DOHH2 (cell line): Measurements from ENCODE around the gene PLEKHG2.

Source experiments
- H3F3A ChIP-seq: fragments of 200-600 bp; sonication (generic), shearing (Covaris generic); 2 replicates; pipeline ENCODE4 v1.6.0; 2016; ENCODE audit warnings: antibody characterized with exemption, mild to moderate bottlenecking; ENCODE audit not compliant: control insufficient read depth, insufficient read depth
- H3K27ac ChIP-seq: fragments of 200-600 bp; sonication (generic); 2 replicates; pipeline ENCODE4 v1.5.1; 2014; ENCODE audit warnings: low read depth, mild to moderate bottlenecking, low read length, moderate library complexity
- H3K27me3 ChIP-seq: fragments of 200-600 bp; sonication (generic); 2 replicates; pipeline ENCODE4 v1.6.1; 2014; ENCODE audit warnings: mild to moderate bottlenecking, low read length, mixed read lengths; ENCODE audit not compliant: control insufficient read depth
- H3K36me3 ChIP-seq: fragments of 200-600 bp; sonication (generic); 2 replicates; pipeline ENCODE4 v1.6.1; 2014; ENCODE audit warnings: mild to moderate bottlenecking, low read length, moderate library complexity, mixed read lengths; ENCODE audit not compliant: control insufficient read depth
- H3K4me1 ChIP-seq: fragments of 200-600 bp; sonication (generic); 2 replicates; pipeline ENCODE4 v1.6.1; 2014; ENCODE audit warnings: mild to moderate bottlenecking, low read length, mixed read lengths; ENCODE audit not compliant: control insufficient read depth
- H3K4me2 ChIP-seq: fragments of 200-600 bp; sonication (generic); 2 replicates; pipeline ENCODE4 v1.6.0; 2014; ENCODE audit warnings: mild to moderate bottlenecking, low read length, moderate library complexity
- H3K4me3 ChIP-seq: fragments of 200-600 bp; sonication (generic); 2 replicates; pipeline ENCODE4 v1.5.1; 2014; ENCODE audit warnings: mild to moderate bottlenecking, low read length, mixed read lengths
- H3K79me2 ChIP-seq: fragments of 200-600 bp; sonication (generic); 2 replicates; pipeline ENCODE4 v1.6.1; 2014; ENCODE audit warnings: mild to moderate bottlenecking, low read length, mixed read lengths; ENCODE audit not compliant: control insufficient read depth
- H3K9me2 ChIP-seq: fragments of 200-600 bp; sonication (generic); replicated peaks from 2 replicates; pipeline ENCODE4 v1.6.1; 2014; ENCODE audit warnings: mild to moderate bottlenecking, low read length, mixed read lengths; ENCODE audit not compliant: control insufficient read depth
- H3K9me3 ChIP-seq: fragments of 200-600 bp; sonication (generic); 2 replicates; pipeline ENCODE4 v1.6.1; 2014; ENCODE audit warnings: antibody characterized with exemption, low read length, mixed read lengths; ENCODE audit not compliant: control insufficient read depth, insufficient read depth
- H4K20me1 ChIP-seq: fragments of 200-600 bp; sonication (generic); 2 replicates; pipeline ENCODE4 v1.6.0; 2014; ENCODE audit warnings: low read depth, mild to moderate bottlenecking, antibody characterized with exemption, low read length, moderate library complexity; ENCODE audit not compliant: control insufficient read depth, insufficient read depth
- CTCF ChIP-seq: fragments of 200-600 bp; sonication (generic); IDR thresholded peaks from one replicate; pipeline ENCODE4 v1.5.1; 2014; ENCODE audit warnings: antibody characterized with exemption, mild to moderate bottlenecking, low read depth, low read length; ENCODE audit not compliant: poor library complexity, severe bottlenecking
- EZH2phosphoT487 ChIP-seq: fragments of 200-600 bp; sonication (generic); IDR thresholded peaks from 2 replicates; pipeline ENCODE4 v1.6.1; 2017; ENCODE audit warnings: borderline replicate concordance, mild to moderate bottlenecking, antibody characterized with exemption, low read length, moderate library complexity, mixed read lengths

The PLEKHG2 gene

GRCh38 chr19:39424934-39425333, 12.5 kb downstream of the PLEKHG2 start:
- peaks cover 3% of the 10 kb centered on the region; the same call in 1 of the 2 replicates for H3K36me3 ChIP-seq
- TF ChIP-seq CTCF (no peak), EZH2phosphoT487 (no peak)
- H3K4me2 ChIP-seq: no peak overlapping the region
- H4K20me1 ChIP-seq: no peaks in the 10 kb centered on the region
- no peaks in the 10 kb centered on the region for H3K79me2 ChIP-seq
- H3F3A ChIP-seq: peaks cover 3% of the 10 kb centered on the region; the same call in 1 of the 2 replicates
- no peaks in the 10 kb centered on the region for H3K27me3 ChIP-seq
- H3K4me3 ChIP-seq: no peak overlapping the region
- H3K27ac ChIP-seq: no peak overlapping the region
- H3K4me1 ChIP-seq: no peaks in the 10 kb centered on the region
- H3K9me3 ChIP-seq: no peaks in the 10 kb centered on the region
- H3K9me2 ChIP-seq: no peaks in the 10 kb centered on the region

- Histone ChIP-seq H3K4me1 (peaks cover 2% of the 10 kb centered on the region), H3K9me3 (no peaks in the 10 kb centered on the region), H3K36me3 (peaks cover 3% of the 10 kb centered on the region), H3K9me2 (no peaks in the 10 kb centered on the region), H3F3A (peaks cover 8% of the 10 kb centered on the region), H3K4me2 (no peak overlapping the region), H3K4me3 (no peak overlapping the region), H4K20me1 (no peaks in the 10 kb centered on the region), H3K79me2 (no peaks in the 10 kb centered on the region), H3K27me3 (no peaks in the 10 kb centered on the region), H3K27ac (no peak overlapping the region)
- TF ChIP-seq CTCF (no peak), EZH2phosphoT487 (no peak)
These were observed 13.3 kb downstream of the PLEKHG2 start for GRCh38 chr19:39425744-39426143.

GRCh38 chr19:39426170-39426569, 13.7 kb downstream of the PLEKHG2 start:
- no peak overlapping the region for H3K27ac ChIP-seq
- H4K20me1 ChIP-seq: no peaks in the 10 kb centered on the region

More at GRCh38 chr19:39426170-39426569, 13.7 kb downstream of the PLEKHG2 start:
- TF ChIP-seq CTCF (no peak), EZH2phosphoT487 (no peak)
- peaks cover 12% of the 10 kb centered on the region for H3F3A ChIP-seq
- no peaks in the 10 kb centered on the region for H3K9me3 ChIP-seq
- no peak overlapping the region for H3K4me2 ChIP-seq
- H3K4me3 ChIP-seq: no peak overlapping the region
- peaks cover 7% of the 10 kb centered on the region for H3K4me1 ChIP-seq
- no peaks in the 10 kb centered on the region for H3K9me2 ChIP-seq
- no peaks in the 10 kb centered on the region for H3K79me2 ChIP-seq
- no peaks in the 10 kb centered on the region for H3K27me3 ChIP-seq
- peaks cover 5% of the 10 kb centered on the region for H3K36me3 ChIP-seq
